GM12878 (cell line): ENCODE measurements around the gene ERC1.

Source experiments
- HDAC2 ChIP-seq: fragments of 200-600 bp; sonication (generic); IDR thresholded peaks from 2 replicates; pipeline ENCODE4 v1.6.1; 2017
- TF ChIP-seq, protein P1 (sequence below), 3 experiments: IDR thresholded peaks in 2 of 3; conservative IDR thresholded peaks in 1 of 3; 2 replicates each; pipeline ENCODE4 v1.5.1; 2011; ENCODE audit warnings: low read depth in 3 of 3, low read length in 3 of 3, mild to moderate bottlenecking in 3 of 3, control low read depth in 2 of 3, moderate library complexity in 2 of 3, inconsistent platforms in 1 of 3, mixed read lengths in 1 of 3; ENCODE audit not compliant: control insufficient read depth in 2 of 3, insufficient read depth in 1 of 3; ENCODE audit errors: extremely low read depth in 1 of 3

DNA sequence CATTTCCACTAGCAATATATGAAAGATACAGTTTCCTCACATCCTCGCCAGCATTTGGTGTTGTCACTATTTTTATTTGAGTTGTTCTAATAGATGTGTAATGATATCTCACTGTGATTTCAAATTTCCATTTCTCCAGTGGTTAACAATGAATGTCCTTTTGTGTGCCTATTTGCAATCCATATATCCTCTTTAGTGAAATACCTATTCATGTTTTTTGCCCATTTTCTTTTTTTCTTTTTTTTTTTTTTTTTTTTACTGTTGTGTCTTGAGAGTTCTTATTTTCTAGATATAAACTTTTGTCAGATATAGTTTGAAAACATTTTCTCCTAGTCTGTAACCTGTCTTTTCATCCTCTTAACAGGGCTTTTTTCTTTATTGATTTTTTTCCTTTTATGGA lies 524.4 kb downstream of the ERC1 start:
- TF ChIP-seq, protein P1, sequence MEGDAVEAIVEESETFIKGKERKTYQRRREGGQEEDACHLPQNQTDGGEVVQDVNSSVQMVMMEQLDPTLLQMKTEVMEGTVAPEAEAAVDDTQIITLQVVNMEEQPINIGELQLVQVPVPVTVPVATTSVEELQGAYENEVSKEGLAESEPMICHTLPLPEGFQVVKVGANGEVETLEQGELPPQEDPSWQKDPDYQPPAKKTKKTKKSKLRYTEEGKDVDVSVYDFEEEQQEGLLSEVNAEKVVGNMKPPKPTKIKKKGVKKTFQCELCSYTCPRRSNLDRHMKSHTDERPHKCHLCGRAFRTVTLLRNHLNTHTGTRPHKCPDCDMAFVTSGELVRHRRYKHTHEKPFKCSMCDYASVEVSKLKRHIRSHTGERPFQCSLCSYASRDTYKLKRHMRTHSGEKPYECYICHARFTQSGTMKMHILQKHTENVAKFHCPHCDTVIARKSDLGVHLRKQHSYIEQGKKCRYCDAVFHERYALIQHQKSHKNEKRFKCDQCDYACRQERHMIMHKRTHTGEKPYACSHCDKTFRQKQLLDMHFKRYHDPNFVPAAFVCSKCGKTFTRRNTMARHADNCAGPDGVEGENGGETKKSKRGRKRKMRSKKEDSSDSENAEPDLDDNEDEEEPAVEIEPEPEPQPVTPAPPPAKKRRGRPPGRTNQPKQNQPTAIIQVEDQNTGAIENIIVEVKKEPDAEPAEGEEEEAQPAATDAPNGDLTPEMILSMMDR (IDR thresholded peaks at IDR 0.05 in 2 of 3, conservative IDR thresholded peaks at IDR 0.05 in 1 of 3; ENCODE audit: control insufficient read depth in 2 of 3, extremely low read depth in 1 of 3, insufficient read depth in 1 of 3, low read depth in 3 of 3, low read length in 3 of 3) = no peak
- TF ChIP-seq HDAC2 = no peak
